Coronary artery (tissue), 2 donors: ENCODE results near the gene SIGLEC14.

Experiments
- DNase-seq: peaks from one replicate; pipeline ENCODE4 v3.0.0-alpha.2; 2017; ENCODE audit warnings: low spot score
- H3K27ac ChIP-seq, 2 donors: fragments of 200-600 bp; sonication (generic); one replicate each; pipeline ENCODE4 v1.5.1; 2016 to 2019
- H3K4me3 ChIP-seq: fragments of 200-600 bp; sonication (generic); 2 replicates; pipeline ENCODE4 v1.5.1; 2016; ENCODE audit warnings: mild to moderate bottlenecking, moderate library complexity
- TF ChIP-seq, protein P1 (sequence below): fragments of 200-600 bp; sonication (generic); IDR thresholded peaks from one replicate; pipeline ENCODE4 v1.5.1; 2019; ENCODE audit warnings: antibody characterized with exemption

Gene SIGLEC14

DNA sequence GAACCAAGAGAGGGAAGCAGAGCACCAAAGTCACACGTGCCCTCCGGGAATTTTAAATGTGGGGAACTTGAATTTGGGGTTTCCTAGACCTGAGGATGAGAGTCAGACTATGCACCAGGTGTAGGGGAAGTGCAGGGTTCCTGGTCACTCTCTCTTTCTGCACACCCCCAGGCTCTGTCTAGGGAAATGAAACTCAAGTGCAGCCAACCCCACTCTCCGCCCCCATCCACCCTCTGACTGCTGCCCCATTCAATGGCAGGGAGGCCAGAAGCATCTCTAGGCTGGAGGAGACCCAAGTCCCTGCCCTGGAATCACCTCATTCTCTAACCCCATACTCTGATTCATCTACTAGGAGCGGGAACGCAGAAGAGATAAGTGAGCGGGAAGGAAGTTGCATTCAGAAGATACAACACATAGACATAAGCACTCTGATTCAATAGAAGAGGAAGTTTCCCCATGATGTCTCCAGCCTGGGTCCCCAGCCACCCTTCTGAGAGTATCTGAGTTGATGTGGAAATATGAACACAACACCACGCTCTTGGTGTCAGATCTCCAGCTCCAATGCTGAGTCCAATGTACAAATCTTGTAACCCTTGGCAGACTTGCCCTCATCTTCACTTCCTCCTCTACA lies 4.7 kb upstream of the SIGLEC14 start:
- no peak for DNase-seq
- TF ChIP-seq, protein P1, sequence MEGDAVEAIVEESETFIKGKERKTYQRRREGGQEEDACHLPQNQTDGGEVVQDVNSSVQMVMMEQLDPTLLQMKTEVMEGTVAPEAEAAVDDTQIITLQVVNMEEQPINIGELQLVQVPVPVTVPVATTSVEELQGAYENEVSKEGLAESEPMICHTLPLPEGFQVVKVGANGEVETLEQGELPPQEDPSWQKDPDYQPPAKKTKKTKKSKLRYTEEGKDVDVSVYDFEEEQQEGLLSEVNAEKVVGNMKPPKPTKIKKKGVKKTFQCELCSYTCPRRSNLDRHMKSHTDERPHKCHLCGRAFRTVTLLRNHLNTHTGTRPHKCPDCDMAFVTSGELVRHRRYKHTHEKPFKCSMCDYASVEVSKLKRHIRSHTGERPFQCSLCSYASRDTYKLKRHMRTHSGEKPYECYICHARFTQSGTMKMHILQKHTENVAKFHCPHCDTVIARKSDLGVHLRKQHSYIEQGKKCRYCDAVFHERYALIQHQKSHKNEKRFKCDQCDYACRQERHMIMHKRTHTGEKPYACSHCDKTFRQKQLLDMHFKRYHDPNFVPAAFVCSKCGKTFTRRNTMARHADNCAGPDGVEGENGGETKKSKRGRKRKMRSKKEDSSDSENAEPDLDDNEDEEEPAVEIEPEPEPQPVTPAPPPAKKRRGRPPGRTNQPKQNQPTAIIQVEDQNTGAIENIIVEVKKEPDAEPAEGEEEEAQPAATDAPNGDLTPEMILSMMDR: no peak
- Histone ChIP-seq H3K4me3 (no peak overlapping the region), H3K27ac (no peak overlapping the region)

GRCh38 chr19:51647318-51647717 lies 693 bp upstream of the SIGLEC14 start:
- TF ChIP-seq, protein P1: no peak
- no peak overlapping the region for H3K27ac ChIP-seq
- no peak for DNase-seq
- no peak overlapping the region for H3K4me3 ChIP-seq

DNA sequence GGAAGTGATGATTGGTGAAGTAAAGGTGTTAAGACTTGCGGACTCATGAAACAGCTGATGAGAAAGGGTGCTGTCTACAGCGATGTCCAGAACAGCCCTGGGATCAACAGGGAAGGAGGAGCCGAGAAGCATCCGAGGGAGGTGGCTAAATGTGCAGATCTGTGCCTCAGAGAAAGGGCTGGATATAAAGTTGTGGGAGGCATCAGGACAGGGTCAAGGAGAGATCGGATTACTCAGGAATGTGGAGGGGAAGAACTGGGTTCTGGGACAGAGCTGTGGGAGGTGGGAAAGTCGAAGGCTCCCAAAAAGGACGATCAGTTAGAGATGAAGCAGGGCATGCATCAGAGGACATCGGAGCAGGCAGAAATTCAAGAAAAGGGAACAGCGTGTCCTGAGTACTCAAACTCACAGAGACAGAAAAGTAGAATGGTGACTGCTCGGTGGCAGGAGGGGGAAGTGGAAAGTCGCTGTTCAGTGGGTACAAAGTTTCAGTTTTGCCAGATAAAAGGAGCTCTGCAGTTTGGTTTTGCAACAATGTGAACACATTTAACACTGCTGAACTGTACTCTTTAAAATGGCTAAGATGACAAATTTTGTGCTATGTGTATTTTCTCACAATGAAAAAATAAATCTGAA lies 1.9 kb downstream of the SIGLEC14 start:
- TF ChIP-seq, protein P1: no peak
- no peak for DNase-seq
- H3K27ac ChIP-seq: no peak overlapping the region
- H3K4me3 ChIP-seq: no peak overlapping the region

GRCh38 chr19:51641648-51642047 lies 5.0 kb downstream of the SIGLEC14 start:
- H3K4me3 ChIP-seq: no peak overlapping the region

DNA sequence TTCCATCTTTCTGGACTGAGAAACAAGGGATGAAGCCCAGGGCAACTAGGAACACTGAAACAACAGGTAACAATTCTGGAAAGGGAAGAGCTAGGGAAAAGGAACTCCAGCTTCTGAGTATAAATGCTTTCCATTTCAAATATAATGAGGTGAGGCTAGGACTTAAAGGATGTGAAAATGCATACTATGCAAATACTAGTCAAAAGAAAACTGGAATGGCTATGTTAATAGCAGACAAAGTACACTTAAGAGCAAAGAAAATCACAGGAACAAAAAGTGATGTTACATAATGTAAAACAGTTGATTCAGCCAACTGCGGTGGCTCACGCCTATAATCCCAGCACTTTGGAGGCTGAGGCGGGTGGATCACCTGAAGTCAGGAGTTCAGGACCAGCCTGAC lies 6.2 kb downstream of the SIGLEC14 start:
- TF ChIP-seq, protein P1: no peak
- no peak for DNase-seq
- Histone ChIP-seq H3K4me3 (no peak overlapping the region), H3K27ac (no peak overlapping the region)

More at GRCh38 chr19:51641648-51642047, 5.0 kb downstream of the SIGLEC14 start:
- H3K27ac ChIP-seq: no peak overlapping the region
- no peak for DNase-seq
- TF ChIP-seq, protein P1: no peak

DNA sequence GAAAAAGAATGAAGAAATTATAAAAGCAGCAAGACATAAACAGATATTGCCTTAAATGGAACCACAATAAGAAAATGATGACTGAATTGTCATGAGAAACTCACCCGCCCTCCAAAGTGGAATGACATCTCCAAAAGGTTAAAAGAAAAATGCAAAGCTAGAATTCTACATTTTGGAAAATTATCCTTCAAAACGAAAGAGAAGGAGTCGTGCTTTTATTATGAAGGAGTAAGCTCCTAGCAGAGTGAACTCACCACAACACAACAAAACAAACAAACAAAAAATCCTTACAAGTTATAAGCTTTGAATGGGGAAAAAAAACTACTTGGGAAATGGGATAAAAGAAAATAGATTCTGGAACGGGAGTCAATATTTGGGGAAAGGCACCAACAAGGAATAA lies 6.7 kb downstream of the SIGLEC14 start:
- Histone ChIP-seq H3K27ac (no peak overlapping the region), H3K4me3 (no peak overlapping the region)
- TF ChIP-seq, protein P1: no peak
- no peak for DNase-seq
